Activated T-cell treated with anti-CD3 and anti-CD28 coated beads for 4 hours (primary cell): ENCODE data around the gene NIPBL.

ENCODE experiments used
- DNase-seq: peaks from one replicate; pipeline ENCODE4 v3.0.0-alpha.2; 2020

The NIPBL gene

DNA sequence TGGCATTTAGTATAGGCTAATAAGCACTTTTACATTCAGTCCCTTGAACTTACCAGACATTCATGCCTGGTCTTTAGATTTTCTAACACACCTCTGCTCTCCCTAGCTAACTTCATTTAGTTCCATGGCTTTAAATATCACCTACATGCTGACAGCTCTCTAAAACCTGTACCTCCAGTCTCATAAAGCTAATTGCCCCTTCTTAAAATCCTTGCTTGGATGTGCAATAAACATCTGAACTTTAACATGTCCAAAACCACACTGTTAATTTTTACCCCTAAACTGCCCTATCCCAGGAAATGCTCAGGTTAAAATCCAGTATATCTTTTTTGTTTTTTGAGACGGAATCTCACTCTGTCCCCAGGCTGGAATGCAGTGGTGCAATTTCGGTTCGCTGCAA, 232.8 kb downstream of the NIPBL start:
- no peak for DNase-seq

GRCh38 chr5:37110135-37110534, 233.6 kb downstream of the NIPBL start:
- no peak for DNase-seq

DNA sequence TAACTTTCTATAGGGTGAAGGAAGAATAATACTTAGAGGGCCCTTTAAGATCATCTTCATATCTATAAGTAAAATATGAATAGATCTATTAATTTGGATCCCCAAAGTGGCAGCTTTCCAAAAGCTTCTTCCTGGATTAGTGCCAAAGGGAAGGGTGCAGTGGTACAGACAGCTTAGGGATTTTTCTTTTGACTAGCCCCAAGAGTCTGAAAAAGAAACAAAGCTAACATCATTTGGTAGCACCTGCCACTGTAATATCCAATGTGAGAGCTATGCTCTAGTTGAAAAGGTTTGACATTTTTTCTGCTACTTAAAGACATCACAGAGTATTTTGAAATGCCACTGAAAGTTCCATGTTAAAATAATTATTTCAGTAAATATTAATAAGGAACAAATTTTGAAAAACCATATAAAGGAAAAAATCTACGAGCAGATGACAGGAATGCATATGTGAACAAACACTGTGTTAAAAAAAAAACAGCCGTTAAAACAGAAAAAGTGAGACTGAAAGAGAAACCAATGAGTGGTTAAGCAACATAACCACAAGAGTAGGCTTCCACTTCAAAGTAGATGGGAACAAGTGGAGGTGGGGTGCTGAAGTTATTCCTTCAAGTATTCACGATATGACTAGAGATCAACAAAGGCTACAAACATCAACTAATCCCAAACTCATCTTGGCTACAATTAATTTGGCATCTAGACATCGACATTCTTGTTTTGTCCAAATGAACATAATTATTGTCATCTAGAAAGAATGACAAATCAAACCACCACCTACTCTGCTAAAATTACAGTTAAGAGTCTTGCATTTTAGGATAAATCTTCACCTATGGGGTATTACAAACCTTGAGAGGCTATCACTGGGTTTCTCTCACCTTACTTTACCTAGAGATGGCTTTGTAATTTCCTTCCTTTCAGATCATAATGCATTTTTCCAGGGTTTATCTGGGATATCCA, 235.1 kb downstream of the NIPBL start:
- DNase-seq, result no peak

DNA sequence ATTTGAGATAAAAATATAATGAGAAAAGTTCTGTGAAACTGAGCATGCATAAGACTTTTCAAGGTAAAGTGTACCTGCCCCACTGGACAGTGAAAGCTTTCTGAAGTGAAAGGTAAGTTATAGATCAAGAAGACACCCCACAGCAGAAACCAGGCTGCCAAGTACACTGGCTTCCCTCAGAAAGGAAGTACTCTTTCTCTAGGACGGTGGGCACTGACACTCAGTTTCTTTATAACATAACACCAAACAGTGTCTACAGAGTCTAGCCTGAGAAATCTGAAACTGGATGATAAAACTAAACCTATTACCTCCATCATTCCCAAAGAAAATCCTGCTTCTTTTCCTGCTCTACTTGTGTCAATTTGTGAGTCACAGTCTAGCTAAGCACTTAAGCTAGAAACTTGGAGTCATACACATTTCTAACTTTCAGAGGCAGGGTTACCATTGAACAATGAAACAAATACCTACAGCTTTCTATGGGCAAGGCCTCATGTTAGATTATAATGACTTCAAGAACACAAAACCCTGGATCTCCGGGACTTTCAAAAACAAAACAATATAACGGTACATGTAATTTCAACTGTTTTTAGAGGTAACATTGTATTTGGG, 235.9 kb downstream of the NIPBL start:
- DNase-seq, result no peak
